ENCODE data around the gene IGHMBP2.

Gene IGHMBP2

DNA sequence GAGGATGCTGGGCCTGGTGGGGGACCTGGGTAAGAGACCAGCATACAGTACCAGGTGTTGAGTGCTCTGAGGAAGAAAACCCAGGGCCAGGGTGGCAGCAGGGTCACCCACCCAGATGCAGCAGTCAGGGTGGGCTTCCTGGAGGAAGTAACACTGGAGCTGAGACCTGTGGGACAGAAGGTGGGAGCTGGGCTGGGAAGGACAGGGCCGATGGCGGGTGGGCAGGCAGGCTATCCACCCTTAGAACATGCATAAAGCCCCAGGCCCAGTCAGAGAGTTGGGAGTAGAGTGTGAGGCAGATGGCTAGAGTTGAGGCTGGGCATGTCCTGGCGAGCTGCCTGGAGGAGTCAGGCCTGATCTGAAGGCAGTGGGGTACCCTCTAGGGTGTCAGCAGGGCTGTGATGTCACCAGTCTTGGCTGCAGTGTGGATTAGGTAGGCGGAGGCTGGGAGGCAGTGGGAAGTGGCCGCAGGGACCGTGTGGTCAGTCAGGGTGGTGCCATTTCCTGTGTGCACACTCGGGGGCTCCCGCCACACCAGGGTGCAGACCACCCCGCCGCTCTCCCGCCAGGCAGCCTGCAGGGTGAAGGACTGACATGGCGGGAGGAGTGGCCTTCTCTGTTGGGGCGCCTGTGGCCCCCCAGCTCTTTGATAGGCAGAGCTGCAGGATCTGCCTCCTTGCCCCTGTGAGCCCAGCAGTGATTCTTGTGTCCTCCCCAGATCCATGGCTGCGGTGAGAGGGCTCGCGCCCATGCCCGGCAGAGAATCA, 35.3 kb downstream of the IGHMBP2 start:
- DNase-seq (ENCODE audit: low read depth, low spot score), result no peak
- TF ChIP-seq, protein P1, sequence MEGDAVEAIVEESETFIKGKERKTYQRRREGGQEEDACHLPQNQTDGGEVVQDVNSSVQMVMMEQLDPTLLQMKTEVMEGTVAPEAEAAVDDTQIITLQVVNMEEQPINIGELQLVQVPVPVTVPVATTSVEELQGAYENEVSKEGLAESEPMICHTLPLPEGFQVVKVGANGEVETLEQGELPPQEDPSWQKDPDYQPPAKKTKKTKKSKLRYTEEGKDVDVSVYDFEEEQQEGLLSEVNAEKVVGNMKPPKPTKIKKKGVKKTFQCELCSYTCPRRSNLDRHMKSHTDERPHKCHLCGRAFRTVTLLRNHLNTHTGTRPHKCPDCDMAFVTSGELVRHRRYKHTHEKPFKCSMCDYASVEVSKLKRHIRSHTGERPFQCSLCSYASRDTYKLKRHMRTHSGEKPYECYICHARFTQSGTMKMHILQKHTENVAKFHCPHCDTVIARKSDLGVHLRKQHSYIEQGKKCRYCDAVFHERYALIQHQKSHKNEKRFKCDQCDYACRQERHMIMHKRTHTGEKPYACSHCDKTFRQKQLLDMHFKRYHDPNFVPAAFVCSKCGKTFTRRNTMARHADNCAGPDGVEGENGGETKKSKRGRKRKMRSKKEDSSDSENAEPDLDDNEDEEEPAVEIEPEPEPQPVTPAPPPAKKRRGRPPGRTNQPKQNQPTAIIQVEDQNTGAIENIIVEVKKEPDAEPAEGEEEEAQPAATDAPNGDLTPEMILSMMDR (IDR thresholded peaks at IDR 0.05; ENCODE audit: low read depth, low read length), result no peak
- H3K4me3 ChIP-seq (ENCODE audit: low read depth, low read length), result no peak overlapping the region
- in situ Hi-C loops (cut with HindIII; ENCODE audit: low sequenced_read_pairs), result no loop called here

DNA sequence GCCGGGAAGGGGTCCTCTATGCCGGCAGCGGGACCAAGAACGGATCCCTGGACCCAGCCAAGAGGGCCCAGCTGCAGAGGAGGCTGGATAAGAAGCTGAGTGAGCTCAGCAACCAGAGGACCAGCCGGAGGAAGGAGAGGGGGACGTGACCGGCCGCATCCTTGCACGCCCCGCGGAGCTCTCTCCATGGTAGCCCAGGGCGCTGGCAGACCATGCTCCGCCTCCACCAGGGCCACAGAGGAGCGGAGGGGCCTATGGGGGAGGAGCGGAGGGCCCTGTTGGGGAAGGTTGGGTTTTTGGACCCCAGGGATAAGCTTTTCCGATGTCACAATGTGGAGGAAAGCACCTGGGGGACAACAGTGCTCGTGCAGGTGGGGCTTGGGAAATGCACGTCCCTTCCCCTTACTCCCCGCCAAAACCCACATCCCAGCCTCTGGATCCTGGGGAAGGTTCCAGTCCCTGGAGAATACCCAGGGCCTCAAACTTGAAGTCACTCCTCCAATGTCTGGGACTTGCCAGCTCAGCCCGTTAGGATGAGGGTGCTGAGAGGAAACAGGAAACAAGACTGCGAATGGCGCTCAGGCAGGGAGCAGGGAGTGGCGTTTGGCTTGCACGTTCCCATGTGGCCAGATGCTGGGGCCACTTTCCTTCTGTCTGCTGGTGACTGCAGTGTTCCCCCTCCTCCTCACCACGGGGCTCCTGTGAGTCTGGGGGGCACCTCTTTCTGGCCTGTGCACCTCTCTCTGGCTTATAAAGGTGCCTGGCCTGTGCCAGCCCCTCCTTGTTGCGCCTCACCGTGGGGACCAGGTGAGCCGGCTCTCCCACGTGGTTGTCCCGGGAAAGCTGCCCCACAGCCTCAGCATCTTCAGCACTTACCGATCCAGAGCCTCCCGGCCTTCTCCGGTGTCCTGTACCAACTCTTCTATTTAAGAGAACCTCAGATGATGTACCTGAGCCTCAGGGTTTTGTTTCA, 36.2 kb downstream of the IGHMBP2 start:
- H3K4me3 ChIP-seq (ENCODE audit: low read depth, low read length), result no peak overlapping the region
- in situ Hi-C loops (cut with HindIII; ENCODE audit: low sequenced_read_pairs), result no loop called here
- DNase-seq (ENCODE audit: low read depth, low spot score), result no peak
- TF ChIP-seq, protein P1 (IDR thresholded peaks at IDR 0.05; ENCODE audit: low read depth, low read length), result no peak

DNA sequence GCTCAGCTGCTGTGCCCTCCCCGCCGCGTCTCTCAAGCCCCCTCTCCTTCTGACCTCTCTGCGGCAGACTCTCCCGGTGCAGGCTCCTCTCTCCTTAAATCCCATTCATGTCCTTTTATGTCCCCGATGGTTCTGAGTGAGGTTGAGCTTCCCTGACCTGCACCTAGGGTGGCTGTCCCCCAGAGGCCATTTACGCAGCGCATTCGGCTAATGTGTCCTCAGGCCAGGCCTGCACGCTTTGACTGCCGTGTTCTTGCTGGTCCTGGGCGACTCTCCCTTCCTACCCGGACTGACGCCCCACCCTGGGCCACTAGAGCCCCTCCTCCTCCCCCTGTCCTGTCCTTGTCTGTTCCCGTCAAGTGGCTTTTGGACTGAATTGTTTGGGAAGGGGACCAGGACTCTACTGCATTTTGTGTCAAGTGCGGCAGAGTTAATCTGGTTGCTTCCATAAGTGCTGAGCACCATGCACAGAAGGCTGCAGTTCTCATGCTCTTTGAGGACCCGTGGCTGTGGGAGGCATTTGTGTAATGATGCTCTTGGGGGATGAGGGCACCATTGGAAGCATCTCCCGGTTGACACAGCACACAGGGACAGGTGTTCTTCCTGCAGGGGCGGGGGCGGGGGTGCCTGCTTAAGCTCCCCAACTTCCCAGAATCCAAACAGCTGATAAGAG, 37.1 kb downstream of the IGHMBP2 start:
- H3K4me3 ChIP-seq (ENCODE audit: low read depth, low read length), result no peak overlapping the region
- DNase-seq (ENCODE audit: low read depth, low spot score), result no peak

DNA sequence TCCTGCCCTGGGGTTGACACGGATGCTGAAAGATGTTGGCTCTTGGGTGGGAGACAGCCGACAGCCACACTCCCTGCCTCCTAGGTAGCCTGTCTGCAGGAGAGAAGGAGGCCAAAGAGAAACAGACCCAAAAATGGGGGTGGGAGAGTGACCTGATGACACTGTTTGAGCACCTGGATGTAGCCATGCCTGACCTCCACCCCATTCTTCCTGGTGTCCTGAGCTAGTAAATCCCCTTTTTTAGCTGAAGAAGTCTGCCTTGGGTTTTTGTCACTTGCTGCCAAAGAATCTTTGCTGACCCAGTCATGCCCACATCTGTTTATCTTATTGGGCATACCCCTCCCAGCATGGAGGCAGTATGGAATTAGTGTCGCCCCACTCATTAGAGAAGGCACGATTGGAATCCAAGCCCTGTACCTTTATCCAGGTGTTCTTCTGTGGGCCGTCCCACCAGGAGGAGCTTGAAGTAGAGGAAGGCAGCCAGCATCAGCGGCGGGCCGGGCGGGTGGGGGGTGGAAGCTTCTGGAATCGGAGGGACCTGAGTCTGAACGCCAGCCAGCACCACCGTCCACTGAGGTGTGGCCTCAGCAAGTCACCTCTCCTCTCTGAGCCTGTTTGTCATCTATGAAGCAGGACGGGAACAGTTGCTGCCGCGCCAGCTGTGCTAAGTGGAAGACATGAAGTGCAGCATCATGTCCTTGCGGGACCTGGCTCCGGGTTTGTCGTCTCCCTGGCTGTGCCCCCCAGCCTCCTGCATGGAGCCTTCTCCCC, 37.8 kb downstream of the IGHMBP2 start:
- H3K4me3 ChIP-seq (ENCODE audit: low read depth, low read length), result no peak overlapping the region
- TF ChIP-seq, protein P1 (IDR thresholded peaks at IDR 0.05; ENCODE audit: low read depth, low read length), result no peak
- in situ Hi-C loops (cut with HindIII; ENCODE audit: low sequenced_read_pairs), result no loop called here
- DNase-seq (ENCODE audit: low read depth, low spot score), result no peak

More for the DNA sequence above, 37.1 kb downstream of the IGHMBP2 start:
- in situ Hi-C loops (cut with HindIII; ENCODE audit: low sequenced_read_pairs), result no loop called here
- TF ChIP-seq, protein P1 (IDR thresholded peaks at IDR 0.05; ENCODE audit: low read depth, low read length), result no peak

DNA sequence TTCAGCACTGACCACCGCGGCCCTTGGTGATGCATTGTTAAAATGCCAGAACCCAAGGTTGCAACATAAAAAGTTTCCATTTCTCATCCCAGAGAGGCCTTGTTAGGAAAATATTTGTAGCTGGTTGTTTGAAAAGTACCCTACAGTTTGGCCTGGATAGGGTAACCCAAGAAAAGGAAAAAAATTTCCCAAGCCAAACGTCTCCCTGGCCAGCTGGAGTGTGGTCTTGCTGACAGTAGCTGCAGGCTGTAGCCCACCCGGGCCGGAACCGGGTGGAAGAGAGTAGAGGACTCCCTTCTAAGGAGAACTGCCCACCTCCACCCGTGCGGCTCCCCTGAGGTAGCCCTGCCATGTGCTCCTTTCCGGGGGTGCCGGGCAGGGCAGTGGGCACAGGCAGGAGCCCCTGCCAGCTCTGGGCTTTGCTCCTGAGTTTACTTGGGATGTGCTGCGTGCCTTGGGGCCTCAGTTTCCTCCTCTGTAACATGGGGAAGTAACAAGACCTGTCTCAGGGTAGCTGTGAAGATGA, 38.5 kb downstream of the IGHMBP2 start:
- TF ChIP-seq, protein P1 (IDR thresholded peaks at IDR 0.05; ENCODE audit: low read depth, low read length), result no peak
- in situ Hi-C loops (cut with HindIII; ENCODE audit: low sequenced_read_pairs), result no loop called here
- no peak for DNase-seq (ENCODE audit: low read depth, low spot score)
- no peak overlapping the region for H3K4me3 ChIP-seq (ENCODE audit: low read depth, low read length)

All from astrocyte of the spinal cord (primary cell).